ENCODE data around the gene PTBP3. TPM values are rescaled to one million over a fixed set of nuclear protein-coding genes. Genes with fewer than 3 reads are reported as not detected.

The PTBP3 gene
- total and polyA plus RNA-seq, 2 of the 4 experiments (the other 2 are of a cell fraction): 8.6 to 15.6 TPM

DNA sequence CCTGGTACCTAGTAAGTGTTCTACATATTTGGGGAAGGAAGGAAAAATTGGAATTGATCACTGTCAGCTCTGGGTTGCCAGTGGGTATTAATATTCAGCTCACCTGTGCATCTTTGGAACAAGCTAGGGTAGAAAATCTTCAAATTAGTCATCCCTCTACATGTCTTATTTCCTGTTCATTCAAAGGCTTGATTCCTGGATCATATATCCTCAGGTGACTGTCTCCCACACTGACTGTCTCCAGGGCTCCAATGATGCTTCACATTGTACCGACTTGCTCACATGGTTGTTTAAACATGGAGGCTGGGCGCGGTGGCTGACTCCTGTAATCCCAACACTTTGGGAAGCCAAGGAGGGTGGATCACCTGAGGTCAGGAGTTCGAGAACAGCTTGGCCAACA lies 146.7 kb downstream of the PTBP3 start:
- Histone ChIP-seq H3K56ac (ENCODE audit: extremely low read depth, insufficient read depth, low read length) (no peak overlapping the region), H3K27me3 (ENCODE audit: control insufficient read depth, insufficient read depth, low read length) (no peaks in the 10 kb centered on the region), H2AFZ (replicated peaks; ENCODE audit: low read length, poor library complexity) (no peak overlapping the region), H4K20me1 (ENCODE audit: insufficient read depth, low read length) (no peaks in the 10 kb centered on the region), H2BK15ac (ENCODE audit: low read depth, low read length) (no peak overlapping the region), H3K4me3 (ENCODE audit: insufficient read depth, low read depth, low read length) (no peak overlapping the region), H3K79me1 (ENCODE audit: low read depth in 1 of 2, low read length in 2 of 2) (no peaks in the 10 kb centered on the region), H3K9me3 (ENCODE audit: control insufficient read depth, insufficient read depth, low read length) (no peaks in the 10 kb centered on the region), H3K18ac (ENCODE audit: low read depth, low read length) (no peak overlapping the region), H4K91ac (ENCODE audit: insufficient read depth, low read depth, low read length) (no peak overlapping the region), H3K14ac (replicated peaks; ENCODE audit: low read depth, low read length) (no peak overlapping the region), H3K4me1 (ENCODE audit: control insufficient read depth, insufficient read depth, low read length) (no peaks in the 10 kb centered on the region), H4K8ac (ENCODE audit: low read depth in 2 of 2, low read length in 2 of 2) (no peak overlapping the region), H3K9me1 (ENCODE audit: insufficient read depth, low read length) (no peaks in the 10 kb centered on the region), H2AK5ac (ENCODE audit: low read depth, low read length) (no peak overlapping the region), H3K36me3 (ENCODE audit: control insufficient read depth, insufficient read depth, low read length) (no peaks in the 10 kb centered on the region), H3K27ac (ENCODE audit: insufficient read depth, low read length) (no peak overlapping the region), H2BK120ac (ENCODE audit: low read depth, low read length) (no peak overlapping the region), H2AK9ac (replicated peaks; ENCODE audit: low read depth, low read length, poor library complexity) (no peak overlapping the region), H3K4me2 (ENCODE audit: low read depth, low read length) (no peak overlapping the region), H2BK20ac (ENCODE audit: low read depth, low read length) (no peak overlapping the region), H4K5ac (ENCODE audit: low read depth, low read length) (no peak overlapping the region), H2BK5ac (ENCODE audit: low read depth, low read length, poor library complexity, severe bottlenecking) (no peak overlapping the region), H3K9ac (ENCODE audit: low read depth, low read length) (no peak overlapping the region), H3K23ac (ENCODE audit: low read depth, low read length) (no peak overlapping the region), H3K4ac (ENCODE audit: low read depth, low read length) (no peak overlapping the region)
- in situ Hi-C loops (cut with MboI; ENCODE audit: low sequenced_read_pairs): no loop called here
- ChIA-PET CTCF (no interaction called here), POLR2A (ENCODE audit: unreplicated experiment) (no interaction called here)
- no TSS peak for BruUV-seq (replicated peaks)
- intact Hi-C loops (cut with micrococcal nuclease): loop anchor here (10.0 kb wide), 1 partner anchor 82 kb away; no protein-coding TSS in a partner anchor
- 93% methylated on average over 3 of the region's 4 CpGs; no CpG with 5 or more reads in 1 of the 2 experiments for WGBS, 2 experiments (ENCODE audit: extremely low coverage in 2 of 2, insufficient read length in 1 of 2)
- no peak for DNase-seq
- TF ChIP-seq RFX5 (IDR thresholded peaks at IDR 0.05; ENCODE audit: low read depth, low read length) (no peak), RCOR1 (IDR thresholded peaks at IDR 0.05; ENCODE audit: insufficient replicate concordance, low read length) (no peak), MXI1 (IDR thresholded peaks at IDR 0.05; ENCODE audit: borderline replicate concordance, low read depth, low read length) (no peak), RAD21 (IDR thresholded peaks at IDR 0.05; ENCODE audit: low read length) (no peak), FOS (IDR thresholded peaks at IDR 0.05; ENCODE audit: low read depth, low read length) (no peak), MAFK (IDR thresholded peaks at IDR 0.05; ENCODE audit: low read depth, low read length) (no peak), POLR2A (IDR thresholded peaks at IDR 0.05; ENCODE audit: low read depth, low read length) (no peak), CHD1 (IDR thresholded peaks at IDR 0.05; ENCODE audit: low read depth, low read length) (no peak), NFE2L2 (IDR thresholded peaks at IDR 0.05; ENCODE audit: low read depth, low read length) (no peak), BHLHE40 (IDR thresholded peaks at IDR 0.05; ENCODE audit: low read depth, low read length) (no peak), CEBPB (IDR thresholded peaks at IDR 0.05; ENCODE audit: low read depth, low read length) (no peak), SMC3 (IDR thresholded peaks at IDR 0.05; ENCODE audit: low read depth, low read length) (no peak), MAZ (IDR thresholded peaks at IDR 0.05; ENCODE audit: borderline replicate concordance, low read depth, low read length) (no peak)
- TF ChIP-seq, protein P1, sequence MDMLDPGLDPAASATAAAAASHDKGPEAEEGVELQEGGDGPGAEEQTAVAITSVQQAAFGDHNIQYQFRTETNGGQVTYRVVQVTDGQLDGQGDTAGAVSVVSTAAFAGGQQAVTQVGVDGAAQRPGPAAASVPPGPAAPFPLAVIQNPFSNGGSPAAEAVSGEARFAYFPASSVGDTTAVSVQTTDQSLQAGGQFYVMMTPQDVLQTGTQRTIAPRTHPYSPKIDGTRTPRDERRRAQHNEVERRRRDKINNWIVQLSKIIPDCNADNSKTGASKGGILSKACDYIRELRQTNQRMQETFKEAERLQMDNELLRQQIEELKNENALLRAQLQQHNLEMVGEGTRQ (IDR thresholded peaks at IDR 0.05; ENCODE audit: low read depth, low read length): no peak
- TF ChIP-seq, protein P2, sequence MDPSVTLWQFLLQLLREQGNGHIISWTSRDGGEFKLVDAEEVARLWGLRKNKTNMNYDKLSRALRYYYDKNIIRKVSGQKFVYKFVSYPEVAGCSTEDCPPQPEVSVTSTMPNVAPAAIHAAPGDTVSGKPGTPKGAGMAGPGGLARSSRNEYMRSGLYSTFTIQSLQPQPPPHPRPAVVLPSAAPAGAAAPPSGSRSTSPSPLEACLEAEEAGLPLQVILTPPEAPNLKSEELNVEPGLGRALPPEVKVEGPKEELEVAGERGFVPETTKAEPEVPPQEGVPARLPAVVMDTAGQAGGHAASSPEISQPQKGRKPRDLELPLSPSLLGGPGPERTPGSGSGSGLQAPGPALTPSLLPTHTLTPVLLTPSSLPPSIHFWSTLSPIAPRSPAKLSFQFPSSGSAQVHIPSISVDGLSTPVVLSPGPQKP (IDR thresholded peaks at IDR 0.05; ENCODE audit: borderline replicate concordance, low read depth, low read length): no peak
- TF ChIP-seq, protein P3, sequence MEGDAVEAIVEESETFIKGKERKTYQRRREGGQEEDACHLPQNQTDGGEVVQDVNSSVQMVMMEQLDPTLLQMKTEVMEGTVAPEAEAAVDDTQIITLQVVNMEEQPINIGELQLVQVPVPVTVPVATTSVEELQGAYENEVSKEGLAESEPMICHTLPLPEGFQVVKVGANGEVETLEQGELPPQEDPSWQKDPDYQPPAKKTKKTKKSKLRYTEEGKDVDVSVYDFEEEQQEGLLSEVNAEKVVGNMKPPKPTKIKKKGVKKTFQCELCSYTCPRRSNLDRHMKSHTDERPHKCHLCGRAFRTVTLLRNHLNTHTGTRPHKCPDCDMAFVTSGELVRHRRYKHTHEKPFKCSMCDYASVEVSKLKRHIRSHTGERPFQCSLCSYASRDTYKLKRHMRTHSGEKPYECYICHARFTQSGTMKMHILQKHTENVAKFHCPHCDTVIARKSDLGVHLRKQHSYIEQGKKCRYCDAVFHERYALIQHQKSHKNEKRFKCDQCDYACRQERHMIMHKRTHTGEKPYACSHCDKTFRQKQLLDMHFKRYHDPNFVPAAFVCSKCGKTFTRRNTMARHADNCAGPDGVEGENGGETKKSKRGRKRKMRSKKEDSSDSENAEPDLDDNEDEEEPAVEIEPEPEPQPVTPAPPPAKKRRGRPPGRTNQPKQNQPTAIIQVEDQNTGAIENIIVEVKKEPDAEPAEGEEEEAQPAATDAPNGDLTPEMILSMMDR (conservative IDR thresholded peaks at IDR 0.05; ENCODE audit: low read depth, low read length): no peak
- dilution Hi-C loops (cut with HindIII; ENCODE audit: low sequenced_read_pairs, unreplicated experiment): no loop called here
- no peak for ATAC-seq (ENCODE audit: low read depth)

Data from IMR-90 (cell line).